Measurements from ENCODE around the gene MRPL45.

MRPL45 gene

GRCh38 chr17:38324772-38325171 is 27.8 kb downstream of the MRPL45 start:
- Histone ChIP-seq H2BK5ac (ENCODE audit: low read depth, low read length, poor library complexity, severe bottlenecking) (no peak overlapping the region), H3K27ac (ENCODE audit: low read length, poor library complexity, severe bottlenecking) (no peak overlapping the region), H3K4me3 (ENCODE audit: insufficient read depth in 1 of 2, low read depth in 1 of 2, low read length in 2 of 2) (no peak overlapping the region), H3K4ac (ENCODE audit: low read depth in 1 of 2, low read length in 2 of 2) (no peak overlapping the region), H2BK12ac (ENCODE audit: low read length in 2 of 2) (no peak overlapping the region), H4K91ac (ENCODE audit: low read length) (no peak overlapping the region), H3K9ac (ENCODE audit: low read length) (no peak overlapping the region), H3K14ac (ENCODE audit: low read length in 2 of 2) (no peak overlapping the region), H3K18ac (ENCODE audit: low read depth in 1 of 2, low read length in 2 of 2) (no peak overlapping the region), H3K4me1 (ENCODE audit: control insufficient read depth, insufficient read depth, low read depth, low read length) (peaks cover 4% of the 10 kb centered on the region), H2BK120ac (ENCODE audit: low read depth, low read length) (no peak overlapping the region), H4K8ac (ENCODE audit: low read length) (no peak overlapping the region), H2AFZ (ENCODE audit: low read depth, low read length) (no peak overlapping the region), H3K79me1 (replicated peaks; ENCODE audit: low read length, poor library complexity, severe bottlenecking) (no peaks in the 10 kb centered on the region), H3K27me3 (ENCODE audit: control insufficient read depth in 1 of 2, insufficient read depth in 1 of 2, low read length in 2 of 2) (peaks cover 22 to 32% of the 10 kb centered on the region in 2 experiments), H3K4me2 (ENCODE audit: low read length, poor library complexity, severe bottlenecking) (no peak overlapping the region), H3K9me3 (ENCODE audit: control insufficient read depth, low read length) (no peaks in the 10 kb centered on the region), H2BK15ac (ENCODE audit: low read depth, poor library complexity, severe bottlenecking) (no peak overlapping the region), H2AK5ac (ENCODE audit: low read length, severe bottlenecking) (no peak overlapping the region), H3K36me3 (ENCODE audit: control insufficient read depth in 1 of 2, insufficient read depth in 2 of 2, low read depth in 1 of 2, low read length in 2 of 2) (peaks cover 13 to 32% of the 10 kb centered on the region in 2 experiments), H3K23ac (ENCODE audit: low read length in 2 of 2) (no peak overlapping the region)
- WGBS: 97% methylated on average over 2 of the region's 2 CpGs
- DNase-seq: no peak

- no peak overlapping the region for H2BK15ac ChIP-seq (ENCODE audit: low read depth, poor library complexity, severe bottlenecking)
- no peak overlapping the region for H3K4ac ChIP-seq (ENCODE audit: low read depth in 1 of 2, low read length in 2 of 2)
- no peak overlapping the region for H2BK5ac ChIP-seq (ENCODE audit: low read depth, low read length, poor library complexity, severe bottlenecking)
- DNase-seq: no peak
- H3K79me1 ChIP-seq (replicated peaks; ENCODE audit: low read length, poor library complexity, severe bottlenecking): no peaks in the 10 kb centered on the region
- H3K4me1 ChIP-seq (ENCODE audit: control insufficient read depth, insufficient read depth, low read depth, low read length): peaks cover 4% of the 10 kb centered on the region
- H3K4me2 ChIP-seq (ENCODE audit: low read length, poor library complexity, severe bottlenecking): no peak overlapping the region
- 71% methylated on average over 5 of the region's 5 CpGs for WGBS
- no peak overlapping the region for H3K23ac ChIP-seq (ENCODE audit: low read length in 2 of 2)
- H3K4me3 ChIP-seq (ENCODE audit: insufficient read depth in 1 of 2, low read depth in 1 of 2, low read length in 2 of 2): no peak overlapping the region
- no peak overlapping the region for H3K27ac ChIP-seq (ENCODE audit: low read length, poor library complexity, severe bottlenecking)
- no peaks in the 10 kb centered on the region for H3K9me3 ChIP-seq (ENCODE audit: control insufficient read depth, low read length)
- no peak overlapping the region for H3K18ac ChIP-seq (ENCODE audit: low read depth in 1 of 2, low read length in 2 of 2)
- H3K14ac ChIP-seq (ENCODE audit: low read length in 2 of 2): no peak overlapping the region
- H3K27me3 ChIP-seq (ENCODE audit: control insufficient read depth in 1 of 2, insufficient read depth in 1 of 2, low read length in 2 of 2): peaks cover 28 to 37% of the 10 kb centered on the region in 2 experiments
- H4K91ac ChIP-seq (ENCODE audit: low read length): no peak overlapping the region
- H3K9ac ChIP-seq (ENCODE audit: low read length): no peak overlapping the region
- no peak overlapping the region for H4K8ac ChIP-seq (ENCODE audit: low read length)
- no peak overlapping the region for H2BK12ac ChIP-seq (ENCODE audit: low read length in 2 of 2)
- H3K36me3 ChIP-seq (ENCODE audit: control insufficient read depth in 1 of 2, insufficient read depth in 2 of 2, low read depth in 1 of 2, low read length in 2 of 2): peaks cover 11 to 29% of the 10 kb centered on the region in 2 experiments
- H2AK5ac ChIP-seq (ENCODE audit: low read length, severe bottlenecking): no peak overlapping the region
- H2AFZ ChIP-seq (ENCODE audit: low read depth, low read length): no peak overlapping the region
- no peak overlapping the region for H2BK120ac ChIP-seq (ENCODE audit: low read depth, low read length)
These were observed 28.4 kb downstream of the MRPL45 start for GRCh38 chr17:38325221-38325851.

- no peak overlapping the region for H3K14ac ChIP-seq (ENCODE audit: low read length in 2 of 2)
- no peak overlapping the region for H2BK120ac ChIP-seq (ENCODE audit: low read depth, low read length)
- no peak overlapping the region for H2AK5ac ChIP-seq (ENCODE audit: low read length, severe bottlenecking)
- H3K4me1 ChIP-seq (ENCODE audit: control insufficient read depth, insufficient read depth, low read depth, low read length): peaks cover 4% of the 10 kb centered on the region
- no peak overlapping the region for H2BK12ac ChIP-seq (ENCODE audit: low read length in 2 of 2)
- H3K4ac ChIP-seq (ENCODE audit: low read depth in 1 of 2, low read length in 2 of 2): no peak overlapping the region
- H3K9ac ChIP-seq (ENCODE audit: low read length): no peak overlapping the region
- H3K36me3 ChIP-seq (ENCODE audit: control insufficient read depth in 1 of 2, insufficient read depth in 2 of 2, low read depth in 1 of 2, low read length in 2 of 2): peaks cover 4 to 18% of the 10 kb centered on the region in 2 experiments
- no peak overlapping the region for H3K4me3 ChIP-seq (ENCODE audit: insufficient read depth in 1 of 2, low read depth in 1 of 2, low read length in 2 of 2)
- H3K27me3 ChIP-seq (ENCODE audit: control insufficient read depth in 1 of 2, insufficient read depth in 1 of 2, low read length in 2 of 2): peaks cover 42 to 46% of the 10 kb centered on the region in 2 experiments
- H3K79me1 ChIP-seq (replicated peaks; ENCODE audit: low read length, poor library complexity, severe bottlenecking): no peaks in the 10 kb centered on the region
- no peak overlapping the region for H4K91ac ChIP-seq (ENCODE audit: low read length)
- no peak overlapping the region for H2AFZ ChIP-seq (ENCODE audit: low read depth, low read length)
- no peak overlapping the region for H2BK5ac ChIP-seq (ENCODE audit: low read depth, low read length, poor library complexity, severe bottlenecking)
- no peak overlapping the region for H3K23ac ChIP-seq (ENCODE audit: low read length in 2 of 2)
- no peak overlapping the region for H3K4me2 ChIP-seq (ENCODE audit: low read length, poor library complexity, severe bottlenecking)
- WGBS: 94% methylated on average over 8 of the region's 8 CpGs
- H3K18ac ChIP-seq (ENCODE audit: low read depth in 1 of 2, low read length in 2 of 2): no peak overlapping the region
- no peak overlapping the region for H4K8ac ChIP-seq (ENCODE audit: low read length)
- H2BK15ac ChIP-seq (ENCODE audit: low read depth, poor library complexity, severe bottlenecking): no peak overlapping the region
- H3K9me3 ChIP-seq (ENCODE audit: control insufficient read depth, low read length): no peaks in the 10 kb centered on the region
- DNase-seq: no peak
- H3K27ac ChIP-seq (ENCODE audit: low read length, poor library complexity, severe bottlenecking): no peak overlapping the region
These were observed 30.2 kb downstream of the MRPL45 start for GRCh38 chr17:38326996-38327792.

- H2BK120ac ChIP-seq (ENCODE audit: low read depth, low read length): no peak overlapping the region
- H2BK15ac ChIP-seq (ENCODE audit: low read depth, poor library complexity, severe bottlenecking): no peak overlapping the region
- H3K9me3 ChIP-seq (ENCODE audit: control insufficient read depth, low read length): no peaks in the 10 kb centered on the region
- no peak overlapping the region for H2BK12ac ChIP-seq (ENCODE audit: low read length in 2 of 2)
- peaks cover 49 to 53% of the 10 kb centered on the region in 2 experiments for H3K27me3 ChIP-seq (ENCODE audit: control insufficient read depth in 1 of 2, insufficient read depth in 1 of 2, low read length in 2 of 2)
- H3K4me3 ChIP-seq (ENCODE audit: insufficient read depth in 1 of 2, low read depth in 1 of 2, low read length in 2 of 2): no peak overlapping the region
- H3K18ac ChIP-seq (ENCODE audit: low read depth in 1 of 2, low read length in 2 of 2): no peak overlapping the region
- no peak overlapping the region for H3K14ac ChIP-seq (ENCODE audit: low read length in 2 of 2)
- peaks cover 0 to 12% of the 10 kb centered on the region in 2 experiments for H3K36me3 ChIP-seq (ENCODE audit: control insufficient read depth in 1 of 2, insufficient read depth in 2 of 2, low read depth in 1 of 2, low read length in 2 of 2)
- H4K91ac ChIP-seq (ENCODE audit: low read length): no peak overlapping the region
- peaks cover 4% of the 10 kb centered on the region for H3K4me1 ChIP-seq (ENCODE audit: control insufficient read depth, insufficient read depth, low read depth, low read length)
- no peak overlapping the region for H3K23ac ChIP-seq (ENCODE audit: low read length in 2 of 2)
- no peak overlapping the region for H2AK5ac ChIP-seq (ENCODE audit: low read length, severe bottlenecking)
- H2AFZ ChIP-seq (ENCODE audit: low read depth, low read length): no peak overlapping the region
- no peak overlapping the region for H3K4me2 ChIP-seq (ENCODE audit: low read length, poor library complexity, severe bottlenecking)
- H4K8ac ChIP-seq (ENCODE audit: low read length): no peak overlapping the region
- DNase-seq: no peak
- no peaks in the 10 kb centered on the region for H3K79me1 ChIP-seq (replicated peaks; ENCODE audit: low read length, poor library complexity, severe bottlenecking)
- H3K4ac ChIP-seq (ENCODE audit: low read depth in 1 of 2, low read length in 2 of 2): no peak overlapping the region
- no peak overlapping the region for H3K9ac ChIP-seq (ENCODE audit: low read length)
- H2BK5ac ChIP-seq (ENCODE audit: low read depth, low read length, poor library complexity, severe bottlenecking): no peak overlapping the region
- 67% methylated on average over 1 of the region's 1 CpG for WGBS
- no peak overlapping the region for H3K27ac ChIP-seq (ENCODE audit: low read length, poor library complexity, severe bottlenecking)
These were observed 31.0 kb downstream of the MRPL45 start for GRCh38 chr17:38327936-38328335.

Data from mesenchymal stem cell (in vitro differentiated cells and primary cell).